Measurements from ENCODE around the gene MFSD2A. TPM values are rescaled to one million over a fixed set of nuclear protein-coding genes. Genes with fewer than 3 reads are reported as not detected.

Gene MFSD2A
- total and polyA plus RNA-seq, 3 donors from 2014 or later, result 122 to 201 (median 185) TPM

DNA sequence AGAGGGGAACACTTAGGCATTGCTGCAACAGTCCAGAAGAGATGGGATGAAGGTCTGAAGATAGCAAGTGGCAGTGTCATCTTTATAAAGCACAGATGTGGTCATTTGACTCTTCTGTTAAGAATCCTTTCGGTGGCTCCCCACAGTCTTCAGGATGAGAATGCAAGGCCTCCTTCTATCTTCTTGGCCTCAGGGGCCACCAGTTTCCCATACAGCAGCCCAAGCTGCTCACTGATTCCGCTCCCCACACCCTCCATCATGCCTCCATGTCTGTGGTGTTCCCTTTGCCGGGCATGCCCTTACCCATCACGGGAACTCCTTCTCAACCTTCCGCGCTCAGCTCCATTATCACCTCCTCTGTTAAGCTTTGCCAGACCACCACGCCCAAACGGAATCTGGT is 16.1 kb upstream of the MFSD2A start:
- Histone ChIP-seq H3K9me3 (no peaks in the 10 kb centered on the region), H3K36me3 (ENCODE audit: low read depth, missing control alignments) (no peaks in the 10 kb centered on the region), H3K27ac (no peak overlapping the region), H3K4me3 (no peak overlapping the region), H3K4me1 (no peaks in the 10 kb centered on the region), H3K27me3 (no peaks in the 10 kb centered on the region)
- intact Hi-C loops (cut with DNase I; ENCODE audit: low total_unique reads), result no loop called here
- TF ChIP-seq, protein P1, sequence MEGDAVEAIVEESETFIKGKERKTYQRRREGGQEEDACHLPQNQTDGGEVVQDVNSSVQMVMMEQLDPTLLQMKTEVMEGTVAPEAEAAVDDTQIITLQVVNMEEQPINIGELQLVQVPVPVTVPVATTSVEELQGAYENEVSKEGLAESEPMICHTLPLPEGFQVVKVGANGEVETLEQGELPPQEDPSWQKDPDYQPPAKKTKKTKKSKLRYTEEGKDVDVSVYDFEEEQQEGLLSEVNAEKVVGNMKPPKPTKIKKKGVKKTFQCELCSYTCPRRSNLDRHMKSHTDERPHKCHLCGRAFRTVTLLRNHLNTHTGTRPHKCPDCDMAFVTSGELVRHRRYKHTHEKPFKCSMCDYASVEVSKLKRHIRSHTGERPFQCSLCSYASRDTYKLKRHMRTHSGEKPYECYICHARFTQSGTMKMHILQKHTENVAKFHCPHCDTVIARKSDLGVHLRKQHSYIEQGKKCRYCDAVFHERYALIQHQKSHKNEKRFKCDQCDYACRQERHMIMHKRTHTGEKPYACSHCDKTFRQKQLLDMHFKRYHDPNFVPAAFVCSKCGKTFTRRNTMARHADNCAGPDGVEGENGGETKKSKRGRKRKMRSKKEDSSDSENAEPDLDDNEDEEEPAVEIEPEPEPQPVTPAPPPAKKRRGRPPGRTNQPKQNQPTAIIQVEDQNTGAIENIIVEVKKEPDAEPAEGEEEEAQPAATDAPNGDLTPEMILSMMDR (IDR thresholded peaks at IDR 0.05), result no peak
- no peak for TF ChIP-seq POLR2A (IDR thresholded peaks at IDR 0.05)
- DNase-seq, result no peak
- 97 to 98% methylated on average over 8 of the region's 8 CpGs for WGBS, 2 donors

DNA sequence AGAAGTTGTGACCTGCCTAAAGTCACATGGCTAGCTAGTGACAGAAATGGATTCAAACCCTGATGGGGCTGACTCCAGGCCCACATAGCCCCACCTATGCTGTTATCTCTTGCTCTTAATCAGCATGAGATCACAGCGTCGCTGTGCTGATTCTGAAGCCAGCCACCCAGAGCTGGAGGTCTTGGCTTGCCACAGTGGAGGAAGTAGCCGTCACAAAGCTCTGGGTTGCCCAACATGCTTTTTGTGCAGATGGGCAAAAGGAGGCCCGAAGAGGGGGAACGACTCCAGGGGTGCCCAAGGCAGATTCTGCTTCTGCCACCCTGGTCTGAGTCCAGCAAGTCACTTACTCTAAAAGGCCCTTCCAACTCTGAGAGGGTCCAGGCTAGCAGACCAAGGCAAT is 14.7 kb upstream of the MFSD2A start:
- Histone ChIP-seq H3K27me3 (no peaks in the 10 kb centered on the region), H3K4me1 (no peaks in the 10 kb centered on the region), H3K36me3 (ENCODE audit: low read depth, missing control alignments) (no peaks in the 10 kb centered on the region), H3K9me3 (no peaks in the 10 kb centered on the region), H3K4me3 (no peak overlapping the region), H3K27ac (no peak overlapping the region)
- DNase-seq, result no peak
- 59 to 75% methylated on average over 2 to 5 of the region's 5 CpGs for WGBS, 2 donors
- intact Hi-C loops (cut with DNase I; ENCODE audit: low total_unique reads), result no loop called here
- no peak for TF ChIP-seq POLR2A (IDR thresholded peaks at IDR 0.05)
- TF ChIP-seq, protein P1 (IDR thresholded peaks at IDR 0.05), result no peak

DNA sequence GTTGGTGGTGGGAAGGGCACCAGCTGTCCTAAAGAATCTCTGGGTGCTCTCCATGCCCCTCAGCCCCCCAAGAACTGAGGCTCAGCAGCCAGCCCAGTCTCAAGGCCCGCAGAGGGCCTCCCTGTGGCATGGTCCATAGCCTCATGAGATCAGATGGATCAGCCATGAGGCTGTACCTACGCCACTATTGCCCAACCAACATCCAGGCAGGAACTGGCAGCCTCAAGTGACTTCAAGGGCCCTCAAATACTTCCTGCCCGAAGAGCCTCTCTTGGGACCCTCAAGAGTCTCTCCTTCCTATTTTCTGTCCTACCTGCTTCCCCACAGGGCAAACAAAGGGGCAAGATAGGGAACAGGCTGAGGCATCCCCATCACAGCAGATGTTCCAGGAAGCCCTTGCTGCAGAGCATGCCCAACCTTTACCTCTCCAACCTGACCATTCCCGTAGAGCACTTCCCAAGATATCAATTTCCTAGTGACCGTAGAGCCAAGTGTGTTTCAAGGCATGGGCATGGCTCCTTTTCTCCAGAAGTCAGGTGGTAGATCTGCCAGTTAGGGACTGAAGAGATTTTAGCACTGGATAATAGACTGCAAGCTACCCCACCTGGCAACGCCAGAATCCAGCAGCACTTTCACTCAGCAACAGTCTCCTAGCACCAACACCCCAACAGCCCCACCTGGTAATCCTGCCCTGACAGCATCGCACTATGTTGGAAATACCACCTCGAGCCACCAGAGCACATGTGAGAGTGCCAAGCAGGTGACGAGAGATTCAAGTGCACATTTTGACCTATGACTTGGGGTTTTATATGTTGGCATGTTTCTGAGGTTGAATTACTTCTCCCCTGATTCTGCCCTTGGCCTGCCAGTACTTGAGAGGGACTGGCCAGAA is 13.7 kb upstream of the MFSD2A start:
- Histone ChIP-seq H3K36me3 (ENCODE audit: low read depth, missing control alignments) (no peaks in the 10 kb centered on the region), H3K27ac (no peak overlapping the region), H3K4me3 (no peak overlapping the region), H3K27me3 (no peaks in the 10 kb centered on the region), H3K9me3 (no peaks in the 10 kb centered on the region), H3K4me1 (no peaks in the 10 kb centered on the region)
- 93 to 96% methylated on average over 6 to 9 of the region's 9 CpGs for WGBS, 2 donors
- no peak for TF ChIP-seq POLR2A (IDR thresholded peaks at IDR 0.05)
- TF ChIP-seq, protein P1 (IDR thresholded peaks at IDR 0.05), result no peak
- intact Hi-C loops (cut with DNase I; ENCODE audit: low total_unique reads), result no loop called here
- DNase-seq, result no peak

DNA sequence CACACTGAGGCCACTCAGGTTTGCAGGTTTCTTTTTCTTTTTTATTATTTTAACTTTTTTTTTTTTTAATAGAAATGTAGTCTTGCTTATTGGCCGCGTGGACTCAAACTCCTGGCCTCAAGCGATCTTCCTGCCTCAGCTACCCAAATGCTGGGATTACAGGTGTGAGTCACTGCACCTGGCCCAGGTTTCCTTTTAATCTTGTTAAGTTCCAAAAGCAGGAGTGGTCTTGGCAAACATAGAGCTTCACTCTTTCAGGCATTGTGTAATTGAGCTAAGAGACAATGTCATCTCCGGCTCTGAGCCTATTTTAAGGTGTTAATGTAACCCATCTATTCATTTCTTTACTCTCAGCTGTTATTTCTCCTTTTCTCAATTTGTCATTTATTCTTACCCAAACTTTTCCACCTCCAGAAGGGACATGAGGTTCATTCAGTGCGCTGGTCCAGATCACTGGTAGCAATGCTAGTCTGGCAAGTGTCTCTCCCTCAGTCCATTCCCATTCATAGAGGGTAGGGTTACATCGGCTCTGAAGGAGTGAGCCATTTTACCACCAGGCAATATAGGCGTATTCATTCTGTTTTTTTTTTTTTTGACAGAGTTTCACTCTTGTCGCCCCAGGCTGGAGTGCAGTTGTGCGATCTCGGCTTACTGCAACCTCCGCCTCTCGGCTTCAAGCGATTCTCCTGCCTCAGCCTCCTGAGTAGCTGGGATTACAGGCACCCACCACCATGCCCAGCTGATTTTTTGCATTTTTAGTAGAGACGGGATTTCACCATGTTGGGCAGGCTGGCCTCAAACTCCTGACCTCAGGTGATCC is 11.3 kb upstream of the MFSD2A start:
- intact Hi-C loops (cut with DNase I; ENCODE audit: low total_unique reads), result no loop called here
- TF ChIP-seq POLR2A (IDR thresholded peaks at IDR 0.05), result no peak
- TF ChIP-seq, protein P1 (IDR thresholded peaks at IDR 0.05), result no peak
- 93 to 96% methylated on average over 11 to 14 of the region's 14 CpGs for WGBS, 2 donors
- peak overlapping the region in 1 of 2 donors; percentile 8 for H3K27ac ChIP-seq
- H3K9me3 ChIP-seq, result no peaks in the 10 kb centered on the region
- no peaks in the 10 kb centered on the region for H3K27me3 ChIP-seq
- no peaks in the 10 kb centered on the region for H3K36me3 ChIP-seq (ENCODE audit: low read depth, missing control alignments)
- H3K4me1 ChIP-seq, result no peaks in the 10 kb centered on the region
- DNase-seq, result no peak
- H3K4me3 ChIP-seq, result no peak overlapping the region

Measured in testis (tissue), 3 donors.